ENCODE data around the gene ANGEL2. TPM values are rescaled to one million over a fixed set of nuclear protein-coding genes. Genes with fewer than 3 reads are reported as not detected.
A peak's percentile ranks its signal among the peaks of the same experiment; 100 is the strongest.

ANGEL2 gene
- total and polyA plus RNA-seq, 2 of the 13 experiments (the other 11 are each of a cell fraction or from before 2014, with no cell fraction given) = 12.3 to 25.4 TPM

- peak; percentile 43; the same call in 1 of the 2 replicates for TF ChIP-seq ZHX2 (IDR thresholded peaks at IDR 0.05; ENCODE audit: low read depth)
- no peak for TF ChIP-seq ZHX2 (CRISPR knock-in tag; IDR thresholded peaks at IDR 0.05; ENCODE audit: borderline replicate concordance)
- TF ChIP-seq ZNF770 (CRISPR knock-in tag; IDR thresholded peaks at IDR 0.05) = peak; percentile 64; the same call in 1 of the 2 replicates
- no peak for TF ChIP-seq ZBTB14 (CRISPR knock-in tag; IDR thresholded peaks at IDR 0.05)
- TF ChIP-seq ZNF790 (CRISPR knock-in tag; IDR thresholded peaks at IDR 0.05; ENCODE audit: borderline replicate concordance) = no peak
- peak; percentile 42; the same call in 1 of the 2 replicates for TF ChIP-seq RXRB (CRISPR knock-in tag; IDR thresholded peaks at IDR 0.05; ENCODE audit: borderline replicate concordance)
- no peak for TF ChIP-seq MED8 (CRISPR knock-in tag; IDR thresholded peaks at IDR 0.05; ENCODE audit: insufficient replicate concordance)
- peak; percentile 29; the same call in 1 of the 2 replicates for TF ChIP-seq ZNF614 (CRISPR knock-in tag; IDR thresholded peaks at IDR 0.05; ENCODE audit: borderline replicate concordance)
- no peak for TF ChIP-seq ZZZ3 (CRISPR knock-in tag; IDR thresholded peaks at IDR 0.05; ENCODE audit: borderline replicate concordance)
- no peak for TF ChIP-seq ZNF816 (CRISPR knock-in tag; IDR thresholded peaks at IDR 0.05; ENCODE audit: borderline replicate concordance)
- TF ChIP-seq ZNF780A (CRISPR knock-in tag; IDR thresholded peaks at IDR 0.05) = no peak
- TF ChIP-seq THAP7 (CRISPR knock-in tag; IDR thresholded peaks at IDR 0.05) = no peak
- peak; percentile 16; the same call in 1 of the 2 replicates for TF ChIP-seq ZNF792 (CRISPR knock-in tag; IDR thresholded peaks at IDR 0.05)
- TF ChIP-seq ATF7 (IDR thresholded peaks at IDR 0.05) = no peak
- TF ChIP-seq ATF7 (CRISPR knock-in tag; IDR thresholded peaks at IDR 0.05) = peak; percentile 52; the same call in 1 of the 2 replicates
- TF ChIP-seq SATB2 (CRISPR knock-in tag; IDR thresholded peaks at IDR 0.05) = no peak
- TF ChIP-seq ZKSCAN8 (CRISPR knock-in tag; IDR thresholded peaks at IDR 0.05; ENCODE audit: borderline replicate concordance) = no peak
- TF ChIP-seq ZGPAT (CRISPR knock-in tag; IDR thresholded peaks at IDR 0.05) = peak; percentile 76
Observed at GRCh38 chr1:213051127-213051880, 35.6 kb upstream of the ANGEL2 start, which contains the start of gene RPS6KC1 (continued).

All from HepG2 (cell line).